ENCODE measurements around the gene CPA1. TPM values are rescaled to one million over a fixed set of nuclear protein-coding genes. Genes with fewer than 3 reads are reported as not detected.

CPA1 gene
- total and polyA plus RNA-seq, 2 of the 4 experiments (the other 2 are of a cell fraction), result not detected

DNA sequence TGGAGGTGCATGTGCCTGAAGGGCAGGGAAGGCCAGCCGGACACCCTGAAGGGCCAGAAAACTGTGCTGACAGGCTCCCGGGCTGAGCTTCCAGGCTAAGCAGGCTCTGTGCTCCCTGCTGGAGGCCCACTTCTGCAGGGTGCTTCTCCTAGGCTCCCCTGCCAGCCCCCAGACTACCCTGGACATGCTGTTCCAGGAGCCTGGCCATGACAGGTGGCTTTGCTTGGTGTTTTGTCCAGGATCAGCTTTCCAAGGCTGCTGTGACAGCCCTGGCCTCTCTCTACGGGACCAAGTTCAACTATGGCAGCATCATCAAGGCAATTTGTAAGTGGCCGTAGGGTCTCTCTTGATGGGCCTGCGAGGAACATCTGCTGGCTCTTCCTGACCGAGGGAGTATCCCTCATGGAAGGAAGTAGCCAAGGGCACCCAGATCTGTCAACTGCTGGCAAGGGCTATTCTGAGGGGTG, 5.3 kb downstream of the CPA1 start:
- no peak for DNase-seq
- Histone ChIP-seq H3K4ac (ENCODE audit: low read depth, low read length) (no peak overlapping the region), H3K9me1 (ENCODE audit: insufficient read depth, low read length) (no peaks in the 10 kb centered on the region), H4K91ac (ENCODE audit: insufficient read depth, low read depth, low read length) (peak overlapping the region; percentile 45; the same call in 1 of the 2 replicates), H2AK9ac (replicated peaks; ENCODE audit: low read depth, low read length, poor library complexity) (peak overlapping the region; percentile 33), H3K27me3 (ENCODE audit: control insufficient read depth, insufficient read depth, low read length) (no peaks in the 10 kb centered on the region), H3K4me1 (ENCODE audit: control insufficient read depth, insufficient read depth, low read length) (peaks cover 7% of the 10 kb centered on the region), H3K4me2 (ENCODE audit: low read depth, low read length) (no peak overlapping the region), H3K36me3 (ENCODE audit: control insufficient read depth, insufficient read depth, low read length) (no peaks in the 10 kb centered on the region), H3K23ac (ENCODE audit: low read depth, low read length) (no peak overlapping the region), H4K20me1 (ENCODE audit: insufficient read depth, low read length) (no peaks in the 10 kb centered on the region), H3K27ac (ENCODE audit: insufficient read depth, low read length) (no peak overlapping the region), H2BK5ac (ENCODE audit: low read depth, low read length, poor library complexity, severe bottlenecking) (no peak overlapping the region), H2AFZ (replicated peaks; ENCODE audit: low read length, poor library complexity) (no peak overlapping the region), H3K79me1 (ENCODE audit: low read depth in 1 of 2, low read length in 2 of 2) (no peaks in the 10 kb centered on the region), H2BK15ac (ENCODE audit: low read depth, low read length) (no peak overlapping the region), H2BK120ac (ENCODE audit: low read depth, low read length) (0 out of 2 replicates have a peak overlapping the region, but pooled peaks have one; percentile 9), H4K5ac (ENCODE audit: low read depth, low read length) (no peak overlapping the region), H3K14ac (replicated peaks; ENCODE audit: low read depth, low read length) (no peak overlapping the region), H4K8ac (ENCODE audit: low read depth in 2 of 2, low read length in 2 of 2) (no peak overlapping the region), H3K18ac (ENCODE audit: low read depth, low read length) (no peak overlapping the region), H2BK20ac (ENCODE audit: low read depth, low read length) (no peak overlapping the region), H3K9me3 (ENCODE audit: control insufficient read depth, insufficient read depth, low read length) (no peaks in the 10 kb centered on the region), H3K9ac (ENCODE audit: low read depth, low read length) (no peak overlapping the region), H3K56ac (ENCODE audit: extremely low read depth, insufficient read depth, low read length) (no peak overlapping the region), H3K4me3 (ENCODE audit: insufficient read depth, low read depth, low read length) (no peak overlapping the region), H2AK5ac (ENCODE audit: low read depth, low read length) (0 out of 2 replicates have a peak overlapping the region, but pooled peaks have one; percentile 66)
- ATAC-seq (ENCODE audit: low read depth), result no peak
- ChIA-PET POLR2A (ENCODE audit: unreplicated experiment) (no interaction called here), CTCF (no interaction called here)
- 92% methylated on average over 3 of the region's 6 CpGs; no CpG with 5 or more reads in 1 of the 2 experiments for WGBS, 2 experiments (ENCODE audit: extremely low coverage in 2 of 2, insufficient read length in 1 of 2)
- TF ChIP-seq, protein P1, sequence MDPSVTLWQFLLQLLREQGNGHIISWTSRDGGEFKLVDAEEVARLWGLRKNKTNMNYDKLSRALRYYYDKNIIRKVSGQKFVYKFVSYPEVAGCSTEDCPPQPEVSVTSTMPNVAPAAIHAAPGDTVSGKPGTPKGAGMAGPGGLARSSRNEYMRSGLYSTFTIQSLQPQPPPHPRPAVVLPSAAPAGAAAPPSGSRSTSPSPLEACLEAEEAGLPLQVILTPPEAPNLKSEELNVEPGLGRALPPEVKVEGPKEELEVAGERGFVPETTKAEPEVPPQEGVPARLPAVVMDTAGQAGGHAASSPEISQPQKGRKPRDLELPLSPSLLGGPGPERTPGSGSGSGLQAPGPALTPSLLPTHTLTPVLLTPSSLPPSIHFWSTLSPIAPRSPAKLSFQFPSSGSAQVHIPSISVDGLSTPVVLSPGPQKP (IDR thresholded peaks at IDR 0.05; ENCODE audit: borderline replicate concordance, low read depth, low read length), result no peak
- TF ChIP-seq FOS (IDR thresholded peaks at IDR 0.05; ENCODE audit: low read depth, low read length), result no peak
- TF ChIP-seq BHLHE40 (IDR thresholded peaks at IDR 0.05; ENCODE audit: low read depth, low read length), result no peak
- no peak for TF ChIP-seq MAZ (IDR thresholded peaks at IDR 0.05; ENCODE audit: borderline replicate concordance, low read depth, low read length)
- no peak for TF ChIP-seq SMC3 (IDR thresholded peaks at IDR 0.05; ENCODE audit: low read depth, low read length)
- TF ChIP-seq NFE2L2 (IDR thresholded peaks at IDR 0.05; ENCODE audit: low read depth, low read length), result no peak
- no peak for TF ChIP-seq MAFK (IDR thresholded peaks at IDR 0.05; ENCODE audit: low read depth, low read length)
- TF ChIP-seq, protein P2, sequence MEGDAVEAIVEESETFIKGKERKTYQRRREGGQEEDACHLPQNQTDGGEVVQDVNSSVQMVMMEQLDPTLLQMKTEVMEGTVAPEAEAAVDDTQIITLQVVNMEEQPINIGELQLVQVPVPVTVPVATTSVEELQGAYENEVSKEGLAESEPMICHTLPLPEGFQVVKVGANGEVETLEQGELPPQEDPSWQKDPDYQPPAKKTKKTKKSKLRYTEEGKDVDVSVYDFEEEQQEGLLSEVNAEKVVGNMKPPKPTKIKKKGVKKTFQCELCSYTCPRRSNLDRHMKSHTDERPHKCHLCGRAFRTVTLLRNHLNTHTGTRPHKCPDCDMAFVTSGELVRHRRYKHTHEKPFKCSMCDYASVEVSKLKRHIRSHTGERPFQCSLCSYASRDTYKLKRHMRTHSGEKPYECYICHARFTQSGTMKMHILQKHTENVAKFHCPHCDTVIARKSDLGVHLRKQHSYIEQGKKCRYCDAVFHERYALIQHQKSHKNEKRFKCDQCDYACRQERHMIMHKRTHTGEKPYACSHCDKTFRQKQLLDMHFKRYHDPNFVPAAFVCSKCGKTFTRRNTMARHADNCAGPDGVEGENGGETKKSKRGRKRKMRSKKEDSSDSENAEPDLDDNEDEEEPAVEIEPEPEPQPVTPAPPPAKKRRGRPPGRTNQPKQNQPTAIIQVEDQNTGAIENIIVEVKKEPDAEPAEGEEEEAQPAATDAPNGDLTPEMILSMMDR (conservative IDR thresholded peaks at IDR 0.05; ENCODE audit: low read depth, low read length), result no peak
- TF ChIP-seq, protein P3, sequence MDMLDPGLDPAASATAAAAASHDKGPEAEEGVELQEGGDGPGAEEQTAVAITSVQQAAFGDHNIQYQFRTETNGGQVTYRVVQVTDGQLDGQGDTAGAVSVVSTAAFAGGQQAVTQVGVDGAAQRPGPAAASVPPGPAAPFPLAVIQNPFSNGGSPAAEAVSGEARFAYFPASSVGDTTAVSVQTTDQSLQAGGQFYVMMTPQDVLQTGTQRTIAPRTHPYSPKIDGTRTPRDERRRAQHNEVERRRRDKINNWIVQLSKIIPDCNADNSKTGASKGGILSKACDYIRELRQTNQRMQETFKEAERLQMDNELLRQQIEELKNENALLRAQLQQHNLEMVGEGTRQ (IDR thresholded peaks at IDR 0.05; ENCODE audit: low read depth, low read length), result no peak
- no peak for TF ChIP-seq RFX5 (IDR thresholded peaks at IDR 0.05; ENCODE audit: low read depth, low read length)
- TF ChIP-seq MXI1 (IDR thresholded peaks at IDR 0.05; ENCODE audit: borderline replicate concordance, low read depth, low read length), result no peak
- TF ChIP-seq RCOR1 (IDR thresholded peaks at IDR 0.05; ENCODE audit: insufficient replicate concordance, low read length), result no peak
- no peak for TF ChIP-seq POLR2A (IDR thresholded peaks at IDR 0.05; ENCODE audit: low read depth, low read length)
- TF ChIP-seq CHD1 (IDR thresholded peaks at IDR 0.05; ENCODE audit: low read depth, low read length), result no peak
- TF ChIP-seq CEBPB (IDR thresholded peaks at IDR 0.05; ENCODE audit: low read depth, low read length), result no peak
- TF ChIP-seq RAD21 (IDR thresholded peaks at IDR 0.05; ENCODE audit: low read length), result no peak
- intact Hi-C loops (cut with micrococcal nuclease), result no loop called here
- dilution Hi-C loops (cut with HindIII; ENCODE audit: low sequenced_read_pairs, unreplicated experiment), result no loop called here
- in situ Hi-C loops (cut with MboI; ENCODE audit: low sequenced_read_pairs), result no loop called here
- no TSS peak for BruUV-seq (replicated peaks)

All from IMR-90 (cell line).